ENCODE data around the gene TSNAX.
"Not testable (repeated sequence)": the region's sequence is repeated elsewhere in the genome, so short reads cannot be mapped to it uniquely, and the experiment has no call there.

The TSNAX gene

GRCh38 chr1:231576804-231577718 lies 48.6 kb downstream of the TSNAX start:
- H3K27ac ChIP-seq (ENCODE audit: low read depth, low read length): no peak overlapping the region
- H3K9ac ChIP-seq (ENCODE audit: low read length): no peak overlapping the region
- H3K36me3 ChIP-seq (ENCODE audit: control insufficient read depth, insufficient read depth, low read length): no peaks in the 10 kb centered on the region
- no peaks in the 10 kb centered on the region for H3K4me1 ChIP-seq (ENCODE audit: control insufficient read depth, insufficient read depth, low read length)
- no peak overlapping the region for H3K4me3 ChIP-seq (ENCODE audit: low read length)
- H3K27me3 ChIP-seq (ENCODE audit: control insufficient read depth, insufficient read depth, low read length): no peaks in the 10 kb centered on the region

- no peaks in the 10 kb centered on the region for H3K4me1 ChIP-seq (ENCODE audit: control insufficient read depth, insufficient read depth, low read length)
- H3K36me3 ChIP-seq (ENCODE audit: control insufficient read depth, insufficient read depth, low read length): no peaks in the 10 kb centered on the region
- H3K9ac ChIP-seq (ENCODE audit: low read length): no peak overlapping the region
- H3K27me3 ChIP-seq (ENCODE audit: control insufficient read depth, insufficient read depth, low read length): no peaks in the 10 kb centered on the region
- H3K4me3 ChIP-seq (ENCODE audit: low read length): no peak overlapping the region
- no peak overlapping the region for H3K27ac ChIP-seq (ENCODE audit: low read depth, low read length)
These were observed 52.4 kb downstream of the TSNAX start for GRCh38 chr1:231580874-231581273.

GRCh38 chr1:231581859-231582258 lies 53.4 kb downstream of the TSNAX start:
- no peak overlapping the region for H3K27ac ChIP-seq (ENCODE audit: low read depth, low read length)
- no peaks in the 10 kb centered on the region for H3K36me3 ChIP-seq (ENCODE audit: control insufficient read depth, insufficient read depth, low read length)
- no peaks in the 10 kb centered on the region for H3K4me1 ChIP-seq (ENCODE audit: control insufficient read depth, insufficient read depth, low read length)
- H3K27me3 ChIP-seq (ENCODE audit: control insufficient read depth, insufficient read depth, low read length): no peaks in the 10 kb centered on the region
- H3K4me3 ChIP-seq (ENCODE audit: low read length): no peak overlapping the region
- H3K9ac ChIP-seq (ENCODE audit: low read length): no peak overlapping the region

GRCh38 chr1:231583376-231583775 lies 54.9 kb downstream of the TSNAX start:
- H3K27me3 ChIP-seq (ENCODE audit: control insufficient read depth, insufficient read depth, low read length): no peaks in the 10 kb centered on the region
- no peaks in the 10 kb centered on the region for H3K36me3 ChIP-seq (ENCODE audit: control insufficient read depth, insufficient read depth, low read length)
- no peak overlapping the region for H3K27ac ChIP-seq (ENCODE audit: low read depth, low read length)
- H3K4me3 ChIP-seq (ENCODE audit: low read length): no peak overlapping the region
- peaks cover 3% of the 10 kb centered on the region for H3K4me1 ChIP-seq (ENCODE audit: control insufficient read depth, insufficient read depth, low read length)
- no peak overlapping the region for H3K9ac ChIP-seq (ENCODE audit: low read length)

- Histone ChIP-seq H3K27ac (ENCODE audit: low read depth, low read length) (no peak overlapping the region), H3K4me1 (ENCODE audit: control insufficient read depth, insufficient read depth, low read length) (peaks cover 3% of the 10 kb centered on the region), H3K9ac (ENCODE audit: low read length) (no peak overlapping the region), H3K27me3 (ENCODE audit: control insufficient read depth, insufficient read depth, low read length) (no peaks in the 10 kb centered on the region), H3K4me3 (ENCODE audit: low read length) (no peak overlapping the region), H3K36me3 (ENCODE audit: control insufficient read depth, insufficient read depth, low read length) (no peaks in the 10 kb centered on the region)
These were observed 55.6 kb downstream of the TSNAX start for GRCh38 chr1:231584117-231584516.

GRCh38 chr1:231584921-231585320 lies 56.5 kb downstream of the TSNAX start:
- H3K4me1 ChIP-seq (ENCODE audit: control insufficient read depth, insufficient read depth, low read length): peaks cover 3% of the 10 kb centered on the region
- H3K9ac ChIP-seq (ENCODE audit: low read length): no peak overlapping the region
- H3K27ac ChIP-seq (ENCODE audit: low read depth, low read length): no peak overlapping the region
- H3K4me3 ChIP-seq (ENCODE audit: low read length): no peak overlapping the region
- no peaks in the 10 kb centered on the region for H3K27me3 ChIP-seq (ENCODE audit: control insufficient read depth, insufficient read depth, low read length)
- no peaks in the 10 kb centered on the region for H3K36me3 ChIP-seq (ENCODE audit: control insufficient read depth, insufficient read depth, low read length)

GRCh38 chr1:231590453-231591198 lies 62.2 kb downstream of the TSNAX start:
- no peaks in the 10 kb centered on the region for H3K36me3 ChIP-seq (ENCODE audit: control insufficient read depth, insufficient read depth, low read length)
- no peak overlapping the region for H3K9ac ChIP-seq (ENCODE audit: low read length)
- peak overlapping the region; percentile 57 for H3K27ac ChIP-seq (ENCODE audit: low read depth, low read length)
- H3K4me1 ChIP-seq (ENCODE audit: control insufficient read depth, insufficient read depth, low read length): peaks cover 3% of the 10 kb centered on the region
- no peaks in the 10 kb centered on the region for H3K27me3 ChIP-seq (ENCODE audit: control insufficient read depth, insufficient read depth, low read length)
- H3K4me3 ChIP-seq (ENCODE audit: low read length): no peak overlapping the region

- Histone ChIP-seq H3K4me3 (ENCODE audit: low read length) (no peak overlapping the region), H3K36me3 (ENCODE audit: control insufficient read depth, insufficient read depth, low read length) (no peaks in the 10 kb centered on the region), H3K27ac (ENCODE audit: low read depth, low read length) (no peak overlapping the region), H3K27me3 (ENCODE audit: control insufficient read depth, insufficient read depth, low read length) (no peaks in the 10 kb centered on the region), H3K9ac (ENCODE audit: low read length) (no peak overlapping the region), H3K4me1 (ENCODE audit: control insufficient read depth, insufficient read depth, low read length) (peaks cover 3% of the 10 kb centered on the region)
These were observed 63.0 kb downstream of the TSNAX start for GRCh38 chr1:231591466-231591865.

- peaks cover under 1% of the 10 kb centered on the region for H3K4me1 ChIP-seq (ENCODE audit: control insufficient read depth, insufficient read depth, low read length)
- no peaks in the 10 kb centered on the region for H3K36me3 ChIP-seq (ENCODE audit: control insufficient read depth, insufficient read depth, low read length)
- H3K27ac ChIP-seq (ENCODE audit: low read depth, low read length): no peak overlapping the region
- no peak overlapping the region for H3K4me3 ChIP-seq (ENCODE audit: low read length)
- no peak overlapping the region for H3K9ac ChIP-seq (ENCODE audit: low read length)
- no peaks in the 10 kb centered on the region for H3K27me3 ChIP-seq (ENCODE audit: control insufficient read depth, insufficient read depth, low read length)
These were observed 64.3 kb downstream of the TSNAX start for GRCh38 chr1:231592809-231593208.

- H3K27me3 ChIP-seq (ENCODE audit: control insufficient read depth, insufficient read depth, low read length); H3K36me3 ChIP-seq (ENCODE audit: control insufficient read depth, insufficient read depth, low read length); H3K4me3 ChIP-seq (ENCODE audit: low read length); H3K4me1 ChIP-seq (ENCODE audit: control insufficient read depth, insufficient read depth, low read length); H3K27ac ChIP-seq (ENCODE audit: low read depth, low read length); H3K9ac ChIP-seq (ENCODE audit: low read length): not testable (repeated sequence)
These were observed 64.8 kb downstream of the TSNAX start for GRCh38 chr1:231593264-231593663.

- no peak overlapping the region for H3K27ac ChIP-seq (ENCODE audit: low read depth, low read length)
- no peak overlapping the region for H3K9ac ChIP-seq (ENCODE audit: low read length)
- no peaks in the 10 kb centered on the region for H3K4me1 ChIP-seq (ENCODE audit: control insufficient read depth, insufficient read depth, low read length)
- no peak overlapping the region for H3K4me3 ChIP-seq (ENCODE audit: low read length)
- H3K27me3 ChIP-seq (ENCODE audit: control insufficient read depth, insufficient read depth, low read length): no peaks in the 10 kb centered on the region
- H3K36me3 ChIP-seq (ENCODE audit: control insufficient read depth, insufficient read depth, low read length): no peaks in the 10 kb centered on the region
These were observed 65.7 kb downstream of the TSNAX start for GRCh38 chr1:231594123-231594522.

- Histone ChIP-seq H3K9ac (ENCODE audit: low read length) (no peak overlapping the region), H3K27ac (ENCODE audit: low read depth, low read length) (no peak overlapping the region), H3K27me3 (ENCODE audit: control insufficient read depth, insufficient read depth, low read length) (no peaks in the 10 kb centered on the region)
These were observed 66.3 kb downstream of the TSNAX start for GRCh38 chr1:231594749-231595148.

More at GRCh38 chr1:231594749-231595148, 66.3 kb downstream of the TSNAX start:
- no peak overlapping the region for H3K4me3 ChIP-seq (ENCODE audit: low read length)
- H3K4me1 ChIP-seq (ENCODE audit: control insufficient read depth, insufficient read depth, low read length): peaks cover 2% of the 10 kb centered on the region
- no peaks in the 10 kb centered on the region for H3K36me3 ChIP-seq (ENCODE audit: control insufficient read depth, insufficient read depth, low read length)

All from rectal smooth muscle tissue (tissue), 1 donor.